VCaP (cell line): Measurements from ENCODE around the gene THAP2.

Source experiments
- H3K27ac ChIP-seq: fragments of 450-650 bp; 2 replicates; pipeline ENCODE4 v1.5.1; 2017
- TF ChIP-seq, protein P1 (sequence below): fragments of 450-650 bp; conservative IDR thresholded peaks from 2 replicates; pipeline ENCODE4 v1.5.1; 2017; ENCODE audit warnings: mild to moderate bottlenecking, moderate library complexity

THAP2 gene

GRCh38 chr12:71648537-71648936, 15.6 kb upstream of the THAP2 start:
- TF ChIP-seq, protein P1, sequence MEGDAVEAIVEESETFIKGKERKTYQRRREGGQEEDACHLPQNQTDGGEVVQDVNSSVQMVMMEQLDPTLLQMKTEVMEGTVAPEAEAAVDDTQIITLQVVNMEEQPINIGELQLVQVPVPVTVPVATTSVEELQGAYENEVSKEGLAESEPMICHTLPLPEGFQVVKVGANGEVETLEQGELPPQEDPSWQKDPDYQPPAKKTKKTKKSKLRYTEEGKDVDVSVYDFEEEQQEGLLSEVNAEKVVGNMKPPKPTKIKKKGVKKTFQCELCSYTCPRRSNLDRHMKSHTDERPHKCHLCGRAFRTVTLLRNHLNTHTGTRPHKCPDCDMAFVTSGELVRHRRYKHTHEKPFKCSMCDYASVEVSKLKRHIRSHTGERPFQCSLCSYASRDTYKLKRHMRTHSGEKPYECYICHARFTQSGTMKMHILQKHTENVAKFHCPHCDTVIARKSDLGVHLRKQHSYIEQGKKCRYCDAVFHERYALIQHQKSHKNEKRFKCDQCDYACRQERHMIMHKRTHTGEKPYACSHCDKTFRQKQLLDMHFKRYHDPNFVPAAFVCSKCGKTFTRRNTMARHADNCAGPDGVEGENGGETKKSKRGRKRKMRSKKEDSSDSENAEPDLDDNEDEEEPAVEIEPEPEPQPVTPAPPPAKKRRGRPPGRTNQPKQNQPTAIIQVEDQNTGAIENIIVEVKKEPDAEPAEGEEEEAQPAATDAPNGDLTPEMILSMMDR: no peak
- H3K27ac ChIP-seq: no peak overlapping the region

DNA sequence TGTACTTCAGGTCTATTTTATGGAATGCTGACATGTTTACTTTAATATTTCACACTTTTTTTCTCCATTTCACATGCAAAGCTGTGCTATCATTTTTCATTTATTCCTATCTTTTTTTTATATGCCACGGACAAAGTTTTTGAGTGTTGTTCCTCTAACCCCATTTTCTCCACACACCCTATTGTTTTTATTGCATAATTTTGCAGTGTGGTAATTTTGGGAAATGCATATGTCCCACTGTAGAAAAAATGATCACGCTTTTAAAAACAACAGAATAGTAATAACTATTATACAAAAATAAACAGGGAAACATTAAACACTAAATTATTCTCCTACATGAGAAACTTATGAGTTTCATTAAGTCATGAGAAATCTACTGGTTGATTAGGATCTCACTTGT, 14.7 kb upstream of the THAP2 start:
- TF ChIP-seq, protein P1: no peak

DNA sequence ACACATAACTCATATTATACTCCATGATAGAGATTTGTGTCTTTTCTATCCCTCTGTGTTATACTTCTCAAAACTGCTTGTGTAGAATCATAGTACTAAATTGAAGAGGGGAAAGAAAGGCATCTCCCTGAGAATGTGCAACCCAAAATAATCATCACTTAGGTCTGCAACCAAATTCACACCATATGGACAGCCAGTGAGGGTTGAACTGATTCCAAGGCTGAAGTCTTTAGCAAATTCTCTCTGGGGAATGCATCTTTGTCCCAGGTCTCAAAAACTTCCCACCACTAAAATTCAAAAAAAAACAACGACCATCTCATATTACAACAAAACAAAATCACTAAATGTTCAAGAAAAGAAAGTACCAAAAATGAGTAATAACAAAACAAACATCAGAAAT, 11.4 kb upstream of the THAP2 start:
- TF ChIP-seq, protein P1: no peak

More for the DNA sequence above, 14.7 kb upstream of the THAP2 start:
- H3K27ac ChIP-seq: no peak overlapping the region

GRCh38 chr12:71653137-71653536, 11.0 kb upstream of the THAP2 start:
- no peak overlapping the region for H3K27ac ChIP-seq
- TF ChIP-seq, protein P1: no peak

More for the DNA sequence above, 11.4 kb upstream of the THAP2 start:
- no peak overlapping the region for H3K27ac ChIP-seq

- TF ChIP-seq, protein P1: no peak
- no peak overlapping the region for H3K27ac ChIP-seq
Observed at GRCh38 chr12:71654200-71654599, 9.9 kb upstream of the THAP2 start.

DNA sequence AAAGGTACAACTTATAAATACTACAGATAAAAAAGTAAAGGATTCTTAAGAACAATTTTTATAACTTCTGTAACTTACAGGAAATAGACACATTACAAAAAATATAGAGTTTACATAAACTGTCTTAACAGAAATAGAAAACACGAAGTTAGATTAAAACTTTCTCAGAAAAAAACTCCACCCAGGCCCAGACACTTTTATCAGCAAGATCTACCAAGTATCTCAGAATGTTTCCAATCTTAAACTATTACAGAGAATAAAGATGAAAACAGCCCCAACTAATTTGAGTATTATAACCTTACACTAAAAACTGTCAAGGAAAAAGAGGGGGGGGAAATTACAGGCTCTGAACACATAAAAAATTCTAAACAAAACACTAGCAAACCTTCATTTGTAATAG, 8.6 kb upstream of the THAP2 start:
- TF ChIP-seq, protein P1: no peak
- H3K27ac ChIP-seq: no peak overlapping the region

DNA sequence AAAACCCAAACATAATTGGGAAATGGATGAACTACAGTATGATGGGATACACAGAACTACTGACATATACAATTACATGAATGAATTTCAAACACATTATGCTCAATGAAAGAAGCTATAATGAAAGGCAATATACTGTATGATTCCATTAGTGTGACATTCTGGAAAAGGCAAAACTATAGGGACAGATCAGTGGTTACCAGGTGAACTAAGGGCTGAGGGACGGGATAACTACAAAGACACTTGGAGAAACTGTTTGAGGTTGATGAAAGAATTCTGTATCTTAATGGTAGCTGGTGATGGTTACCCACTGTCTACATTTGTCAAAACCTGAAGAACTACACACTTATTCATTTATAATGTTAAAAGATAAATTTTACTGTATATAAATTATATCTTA, 8.2 kb upstream of the THAP2 start:
- H3K27ac ChIP-seq: no peak overlapping the region
- TF ChIP-seq, protein P1: no peak

GRCh38 chr12:71656740-71657139, 7.4 kb upstream of the THAP2 start:
- TF ChIP-seq, protein P1: no peak
- H3K27ac ChIP-seq: no peak overlapping the region
